Measurements from ENCODE around the gene BICC1.

The BICC1 gene

DNA sequence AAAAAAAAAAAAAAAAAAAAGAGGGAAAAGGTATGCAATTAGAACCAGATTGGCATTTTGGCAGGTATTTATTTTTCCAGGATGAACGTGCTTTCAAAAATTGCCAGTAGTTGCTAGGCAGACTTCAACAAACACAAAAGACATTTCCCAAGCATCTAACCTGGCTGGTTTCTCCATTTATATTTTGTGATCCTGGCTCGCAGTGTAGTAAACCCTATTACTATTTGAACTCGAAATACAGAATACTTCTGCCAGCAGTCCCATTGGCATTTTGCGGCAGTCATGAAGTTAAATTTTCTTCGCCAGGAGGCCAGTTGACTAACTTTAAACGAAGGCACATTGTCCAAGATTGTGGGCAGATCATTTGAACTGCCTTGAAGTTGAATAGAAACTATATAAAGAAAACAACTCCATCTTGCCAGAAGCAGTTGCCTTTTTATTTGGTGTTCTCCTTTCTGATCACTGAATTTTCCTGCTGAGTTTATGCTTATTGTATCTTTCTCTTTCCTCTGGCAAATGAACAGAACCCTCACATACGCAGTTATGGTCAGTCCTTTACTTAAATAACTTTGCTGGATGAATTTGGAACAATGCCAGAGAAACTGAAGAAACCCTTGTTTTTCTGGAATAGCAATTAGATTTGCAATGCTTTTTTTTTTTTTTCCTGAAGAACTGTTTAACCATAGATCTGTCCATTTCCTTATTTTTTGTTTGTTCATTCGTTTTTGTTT, 132.9 kb downstream of the BICC1 start:
- in situ Hi-C loops (cut with MboI; ENCODE audit: low sequenced_read_pairs) = no loop called here

DNA sequence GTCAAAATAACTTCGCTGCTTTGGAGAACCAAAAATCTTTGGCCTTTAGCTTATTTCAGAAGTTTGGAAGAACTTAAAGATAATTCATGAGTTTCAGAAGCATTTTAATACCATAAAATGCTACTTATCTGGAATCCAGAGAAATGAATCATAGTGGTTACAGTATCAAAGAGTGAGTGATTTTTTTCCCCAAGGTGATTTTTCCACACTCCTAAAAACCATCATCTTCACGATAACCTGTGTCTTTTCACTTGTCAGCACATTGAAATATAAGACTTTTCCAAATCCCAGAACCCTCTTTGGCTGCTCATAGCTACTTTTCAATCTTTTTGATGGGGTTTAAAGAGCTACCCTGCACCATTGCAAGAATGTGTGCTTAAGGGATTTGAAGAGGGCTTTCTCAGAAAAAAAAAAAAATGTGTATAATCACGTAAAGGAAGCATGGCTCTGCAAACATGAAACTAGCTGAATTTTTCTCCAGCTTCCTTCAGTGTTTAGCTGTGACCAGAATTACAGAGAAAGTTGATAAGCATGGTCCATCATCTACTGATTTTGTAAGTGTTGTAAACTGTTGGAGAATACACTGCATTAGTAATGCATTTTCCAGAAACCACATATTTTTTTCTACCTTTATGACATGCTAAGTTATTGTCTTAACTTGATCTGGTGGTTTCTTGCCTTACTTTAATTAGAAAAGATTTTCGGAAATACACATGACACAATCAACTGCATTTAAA, 134.9 kb downstream of the BICC1 start:
- in situ Hi-C loops (cut with MboI; ENCODE audit: low sequenced_read_pairs) = no loop called here

DNA sequence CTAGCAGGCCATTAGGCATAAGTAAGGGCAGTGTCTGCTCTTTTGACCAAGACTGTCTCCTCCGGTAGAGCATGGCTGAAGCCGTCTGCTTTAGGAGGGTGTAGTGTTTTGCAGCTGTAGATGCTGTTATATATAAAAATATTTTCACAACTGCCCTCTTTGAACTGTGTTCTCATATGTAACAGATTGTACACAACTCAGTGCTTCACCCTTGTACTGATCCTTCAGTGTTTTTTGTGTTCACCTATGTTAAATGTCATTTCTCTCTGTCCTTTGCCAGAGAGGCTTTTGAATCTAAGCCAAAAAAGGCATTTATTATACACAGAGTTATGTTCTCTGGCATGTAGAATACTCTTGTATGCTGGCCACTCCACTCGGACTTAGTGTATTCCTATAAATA, 135.5 kb downstream of the BICC1 start:
- in situ Hi-C loops (cut with MboI; ENCODE audit: low sequenced_read_pairs) = no loop called here

DNA sequence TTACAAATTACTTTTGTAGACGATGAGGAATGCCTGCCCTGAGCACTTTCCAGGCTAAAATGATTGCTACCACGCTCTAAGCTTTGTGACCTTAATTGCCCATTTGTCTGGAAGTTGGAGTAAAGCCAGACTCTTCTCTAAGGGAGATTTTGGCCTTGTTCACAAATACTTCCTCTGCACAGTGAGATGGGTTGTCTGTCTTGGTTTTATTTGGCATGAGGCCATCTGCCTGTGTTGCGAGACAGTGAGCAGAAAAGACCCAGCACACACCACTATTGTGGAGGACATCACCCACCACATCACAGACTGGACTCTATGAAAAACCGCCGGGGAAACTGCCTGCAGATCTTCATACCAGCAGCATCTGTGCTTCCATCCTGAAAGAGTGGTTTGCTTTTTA, 138.4 kb downstream of the BICC1 start:
- in situ Hi-C loops (cut with MboI; ENCODE audit: low sequenced_read_pairs) = no loop called here

DNA sequence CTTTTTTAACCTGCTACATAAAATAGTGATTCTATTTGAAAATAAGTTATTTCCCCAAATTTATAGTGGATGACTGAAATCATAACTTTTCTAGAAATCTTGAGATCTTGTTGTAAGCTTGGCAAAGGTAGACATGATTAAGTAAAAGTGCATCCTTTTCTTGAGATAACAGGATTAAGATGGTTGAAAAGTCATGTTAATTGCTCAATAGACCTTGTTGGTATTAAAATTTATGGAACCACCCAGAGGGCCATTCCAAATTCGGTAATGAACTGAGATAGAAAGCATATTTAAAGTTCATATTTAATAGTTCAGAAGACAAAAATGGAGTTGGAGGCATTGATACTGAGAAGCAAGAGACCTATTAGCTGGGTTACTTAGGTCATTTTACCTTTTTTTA, 139.1 kb downstream of the BICC1 start:
- in situ Hi-C loops (cut with MboI; ENCODE audit: low sequenced_read_pairs) = no loop called here

DNA sequence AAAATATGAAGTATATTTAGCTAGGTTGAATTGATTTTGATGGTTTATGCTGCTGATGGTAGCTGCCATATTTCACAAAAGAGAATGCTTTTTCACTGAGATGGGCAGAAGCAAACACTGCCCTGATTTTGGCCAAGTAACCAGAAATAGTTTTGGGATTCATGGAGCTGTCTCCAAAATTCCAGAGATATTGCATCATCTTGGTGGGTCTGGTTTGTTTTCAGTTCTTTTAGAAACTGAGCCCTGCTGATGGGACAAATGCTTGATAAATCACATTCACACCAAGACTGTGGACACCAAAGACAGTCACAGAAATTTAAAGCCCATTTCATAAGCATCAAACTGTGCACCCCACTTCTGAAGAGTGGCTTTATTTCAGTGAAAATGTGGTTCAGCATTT, 140.5 kb downstream of the BICC1 start:
- in situ Hi-C loops (cut with MboI; ENCODE audit: low sequenced_read_pairs) = no loop called here

DNA sequence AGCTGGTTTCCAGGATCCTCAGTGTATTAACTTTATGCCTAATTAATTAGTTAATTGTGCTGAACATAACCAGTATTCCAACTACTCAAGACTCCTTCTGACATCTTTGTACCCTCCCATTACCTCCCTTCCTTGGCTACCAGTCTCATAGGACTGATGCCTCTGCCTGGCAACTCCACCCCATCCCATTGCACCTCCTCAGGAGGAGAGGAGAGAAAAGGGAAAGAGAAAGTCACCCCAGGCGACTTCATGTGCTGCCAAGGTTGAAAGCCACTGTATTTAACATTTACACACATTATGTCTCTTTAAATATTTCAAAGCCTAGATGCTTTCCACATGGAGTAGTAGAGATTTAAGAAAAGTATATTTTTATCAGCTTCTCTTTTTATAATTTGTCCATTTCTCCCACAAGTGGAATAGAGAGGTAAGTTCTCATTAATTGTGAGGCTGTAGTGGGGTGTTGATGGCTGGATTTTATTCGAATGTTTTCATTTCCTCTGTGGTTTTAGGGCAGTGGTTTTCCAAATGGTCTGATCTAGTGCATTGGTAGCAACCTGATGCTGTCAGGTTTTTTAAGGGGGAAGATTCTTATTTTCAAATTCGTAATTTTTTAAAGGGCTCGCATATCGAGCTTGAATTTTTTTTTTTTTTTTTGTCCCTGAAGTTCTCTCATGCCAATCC, 148.0 kb downstream of the BICC1 start:
- in situ Hi-C loops (cut with MboI; ENCODE audit: low sequenced_read_pairs) = no loop called here

DNA sequence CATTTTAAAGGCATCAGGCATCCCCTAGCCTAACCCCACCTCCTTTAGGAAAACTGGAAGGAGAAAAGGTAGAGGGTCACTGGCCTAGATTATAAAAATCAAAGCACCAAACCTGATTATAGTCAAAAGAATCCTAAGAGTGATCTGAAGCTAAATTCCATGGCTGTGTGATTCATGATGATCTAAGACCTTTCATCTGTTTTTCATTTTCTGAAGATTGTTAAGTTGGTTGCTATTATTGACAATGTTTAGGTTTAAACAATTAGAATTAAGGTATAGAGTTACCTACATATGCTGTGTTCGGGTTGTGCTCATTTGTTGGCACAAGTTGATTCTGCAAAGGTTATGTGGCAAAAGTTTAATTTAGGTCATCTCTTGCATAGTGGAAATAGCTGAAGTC, 148.7 kb downstream of the BICC1 start:
- in situ Hi-C loops (cut with MboI; ENCODE audit: low sequenced_read_pairs) = no loop called here

DNA sequence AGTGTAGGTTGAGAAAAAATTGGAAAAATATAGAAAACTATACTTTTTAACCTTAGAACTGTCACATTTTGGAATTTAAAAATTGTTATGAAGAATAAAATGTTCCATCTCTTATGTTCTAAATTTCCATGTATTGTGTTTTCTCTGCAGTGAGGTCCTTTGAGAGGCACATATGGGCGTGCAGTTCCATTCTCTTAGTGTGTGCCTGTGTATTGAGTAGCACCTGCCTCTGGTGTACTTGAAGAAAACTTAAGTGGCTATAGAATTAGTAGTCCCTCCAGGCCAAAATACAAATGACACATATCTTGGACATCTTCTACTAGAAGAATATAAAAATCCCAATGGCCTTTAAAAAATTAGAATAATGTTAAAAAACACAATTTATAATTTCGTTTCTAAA, 149.2 kb downstream of the BICC1 start:
- in situ Hi-C loops (cut with MboI; ENCODE audit: low sequenced_read_pairs) = no loop called here

DNA sequence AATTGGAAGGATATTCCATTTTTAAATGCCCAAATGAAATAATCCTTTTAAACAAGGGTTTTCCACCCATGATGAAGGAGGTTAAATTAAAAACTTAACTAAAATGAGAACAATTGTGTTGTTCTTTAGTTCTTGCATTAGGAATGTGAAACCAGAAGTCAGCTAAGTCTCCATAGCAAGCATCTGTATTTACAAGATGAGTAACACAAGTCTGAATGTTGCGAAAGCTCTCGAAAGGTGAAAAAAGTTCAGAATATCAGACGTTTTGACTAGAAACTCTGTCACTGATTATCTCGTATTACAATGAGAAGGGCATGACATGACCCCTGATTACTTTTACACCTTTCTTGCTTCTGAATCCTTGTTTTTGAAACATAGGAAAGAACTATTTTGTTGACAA, 149.6 kb downstream of the BICC1 start:
- in situ Hi-C loops (cut with MboI; ENCODE audit: low sequenced_read_pairs) = no loop called here

DNA sequence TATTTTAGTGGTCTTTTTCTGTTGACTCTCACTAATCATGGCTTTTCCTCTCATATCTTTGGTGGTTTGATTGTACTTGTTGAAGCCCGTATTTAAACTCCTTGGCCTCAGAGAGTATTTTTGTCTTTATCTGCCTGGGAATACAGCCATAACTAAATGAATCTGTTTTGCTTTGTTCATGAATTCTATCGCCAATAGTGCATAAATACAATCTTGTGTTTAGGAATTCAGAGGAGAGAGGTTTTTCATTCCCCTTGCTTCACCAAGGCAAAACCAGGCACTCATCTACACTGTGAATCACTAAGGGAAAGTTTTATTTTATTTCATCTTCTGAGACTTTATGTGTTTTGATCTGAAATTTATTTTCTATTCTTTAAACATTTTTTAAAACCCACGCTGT, 152.7 kb downstream of the BICC1 start:
- in situ Hi-C loops (cut with MboI; ENCODE audit: low sequenced_read_pairs) = no loop called here

DNA sequence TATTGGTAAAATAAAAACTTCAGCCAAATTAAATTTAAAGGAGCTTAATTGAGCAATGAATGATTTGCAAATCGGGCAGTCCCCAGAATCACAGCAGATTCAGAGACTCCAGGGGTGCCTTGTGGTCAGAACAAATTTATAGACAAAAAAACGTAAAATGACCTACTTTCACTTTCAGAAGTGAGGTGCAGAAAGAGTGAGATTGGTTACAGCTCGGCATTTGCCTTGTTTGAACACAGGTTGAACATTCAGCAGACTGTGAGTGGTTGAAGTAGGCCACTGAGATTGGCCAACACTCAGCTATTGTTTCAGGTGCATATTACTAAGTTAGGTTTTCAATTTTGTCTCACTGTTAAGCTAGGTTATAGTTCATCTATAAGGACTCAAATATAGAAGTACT, 153.4 kb downstream of the BICC1 start:
- in situ Hi-C loops (cut with MboI; ENCODE audit: low sequenced_read_pairs) = no loop called here

DNA sequence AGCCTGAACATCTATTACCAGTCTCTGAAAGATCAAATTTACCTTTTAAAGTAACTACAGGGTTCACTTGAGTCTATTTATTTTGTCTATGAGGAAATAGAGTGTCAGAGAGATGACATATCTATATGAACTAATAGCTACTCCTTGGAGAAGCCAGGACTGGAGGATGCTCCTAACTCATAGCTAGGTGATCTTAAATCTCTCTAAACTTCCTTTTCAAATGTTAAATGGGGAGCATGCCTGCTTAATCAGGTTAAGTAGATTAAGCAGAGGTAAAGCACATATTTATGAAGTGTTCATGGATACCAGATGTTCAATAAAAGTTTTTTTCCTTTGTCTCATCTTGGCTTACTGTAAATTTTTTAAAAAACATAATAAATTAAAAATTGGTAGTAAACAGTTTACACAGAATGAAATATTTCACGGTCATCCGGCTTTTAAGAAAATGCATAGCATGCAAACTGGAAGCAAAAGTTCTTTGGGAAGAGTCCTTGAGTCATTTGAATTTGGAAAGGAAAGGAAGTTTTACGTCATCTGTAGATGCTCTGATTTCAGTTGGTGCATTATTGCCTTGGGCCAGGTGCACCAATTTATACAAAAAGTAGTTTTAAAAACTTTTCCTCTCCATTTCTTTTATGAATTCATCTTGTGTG, 155.1 kb downstream of the BICC1 start:
- in situ Hi-C loops (cut with MboI; ENCODE audit: low sequenced_read_pairs) = no loop called here

DNA sequence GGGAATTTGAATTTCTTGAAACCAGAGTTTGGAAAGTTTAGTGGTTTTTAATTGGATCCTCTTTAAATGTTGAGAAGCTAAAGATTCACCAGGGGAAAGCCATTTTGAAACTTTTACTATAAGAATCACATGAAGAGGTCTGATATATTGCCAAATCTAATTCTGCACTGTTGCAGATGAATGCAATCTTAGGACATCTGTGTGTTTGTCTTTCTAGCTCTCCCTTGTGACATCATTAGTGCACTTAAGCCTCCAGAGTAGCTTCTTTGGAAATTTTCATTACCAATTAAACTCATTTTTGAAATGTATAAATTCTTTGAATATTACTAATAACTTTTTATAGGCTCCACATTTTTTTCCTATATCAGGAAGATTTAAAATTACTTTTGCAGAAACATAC, 160.2 kb downstream of the BICC1 start:
- in situ Hi-C loops (cut with MboI; ENCODE audit: low sequenced_read_pairs) = no loop called here

DNA sequence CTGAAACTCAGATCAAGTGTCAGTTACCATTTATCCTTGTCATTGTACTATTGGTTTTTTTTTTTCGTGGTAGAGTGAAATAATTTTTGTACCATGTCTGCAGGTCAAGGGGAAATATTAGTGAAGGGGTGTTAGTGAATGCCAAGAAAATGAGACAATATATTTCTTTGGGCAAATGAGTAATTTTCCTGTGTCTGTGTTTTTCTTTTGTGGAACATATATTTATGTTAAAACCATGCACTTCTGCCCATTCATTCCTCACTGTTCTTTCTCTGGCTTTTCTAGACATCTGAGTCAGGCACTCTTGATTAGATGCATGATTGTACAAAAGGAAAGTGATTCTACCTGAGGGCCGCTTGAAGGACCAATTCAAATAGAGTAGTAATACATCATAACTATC, 161.6 kb downstream of the BICC1 start:
- in situ Hi-C loops (cut with MboI; ENCODE audit: low sequenced_read_pairs) = no loop called here

DNA sequence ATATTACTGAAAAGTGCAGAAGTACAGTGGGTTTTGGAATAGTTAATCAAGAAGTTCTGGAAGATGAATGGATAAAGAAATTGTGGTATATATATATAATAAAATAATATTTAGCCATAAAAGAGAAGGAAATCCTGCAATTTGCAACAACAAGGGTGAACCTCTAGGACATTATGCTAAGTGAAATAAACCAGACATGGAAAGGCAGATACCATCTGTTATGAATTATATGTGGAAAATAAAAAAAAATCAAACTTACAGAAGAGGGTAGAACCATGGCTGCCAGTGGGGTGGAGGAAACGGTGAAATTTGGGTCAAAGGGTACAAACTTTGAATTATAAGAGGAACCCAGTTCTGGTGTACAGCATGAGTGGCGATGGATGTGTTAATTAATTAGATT, 162.6 kb downstream of the BICC1 start:
- in situ Hi-C loops (cut with MboI; ENCODE audit: low sequenced_read_pairs) = no loop called here

DNA sequence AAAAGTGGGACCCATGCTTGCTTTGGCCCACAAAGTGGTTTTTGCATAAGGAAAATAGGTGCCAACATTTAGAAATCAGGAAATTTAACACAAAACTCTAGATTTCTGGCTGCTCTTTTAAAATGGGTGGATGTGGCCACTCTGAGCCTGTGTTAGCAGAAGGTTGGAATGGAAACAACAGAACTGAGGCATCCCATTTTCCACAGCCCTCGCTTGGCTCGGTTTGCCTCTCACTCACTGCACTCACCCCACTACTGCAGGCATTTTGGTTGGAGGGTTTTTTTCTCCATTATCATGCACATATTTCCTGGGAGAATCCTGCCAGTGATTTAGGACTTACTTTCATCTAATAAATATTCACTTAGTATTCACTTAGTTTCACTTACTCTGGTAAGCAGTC, 178.9 kb downstream of the BICC1 start:
- in situ Hi-C loops (cut with MboI; ENCODE audit: low sequenced_read_pairs) = no loop called here

DNA sequence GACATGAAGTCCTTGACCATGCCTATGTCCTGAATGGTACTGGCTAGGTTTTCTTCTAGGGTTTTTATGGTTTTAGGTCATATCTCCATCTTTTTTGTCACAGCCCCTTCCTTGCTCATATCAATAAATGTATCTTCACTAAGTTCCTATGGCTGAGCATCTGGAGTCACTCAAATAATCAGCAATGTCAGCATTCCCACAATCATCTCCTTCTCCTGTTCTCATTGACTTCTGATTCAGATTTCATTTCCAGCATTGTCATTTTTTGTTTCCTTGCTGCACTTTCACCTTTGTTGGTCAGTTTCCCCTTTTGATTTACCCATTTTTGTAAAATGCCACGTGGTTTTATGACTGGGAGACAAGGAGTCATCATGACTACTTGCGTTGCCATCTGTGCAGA, 181.2 kb downstream of the BICC1 start:
- in situ Hi-C loops (cut with MboI; ENCODE audit: low sequenced_read_pairs) = no loop called here

DNA sequence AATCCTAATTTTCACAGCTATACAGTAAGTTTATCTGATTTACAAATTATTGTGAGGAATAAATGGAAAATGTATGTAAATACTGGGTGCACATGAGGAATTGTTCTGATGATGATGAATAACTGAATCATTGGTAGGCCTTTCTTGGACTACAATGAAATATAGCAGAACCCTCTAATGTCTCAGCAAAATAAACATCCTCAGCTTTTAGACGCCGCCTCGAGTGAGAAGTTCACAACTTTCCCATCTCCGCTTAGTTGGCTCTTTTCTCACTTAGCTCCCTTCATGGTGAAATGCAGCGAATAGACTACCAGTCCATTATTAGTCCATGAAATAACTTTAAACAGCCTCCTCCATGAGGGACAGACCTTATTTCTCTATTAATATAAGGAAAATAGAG, 182.3 kb downstream of the BICC1 start:
- in situ Hi-C loops (cut with MboI; ENCODE audit: low sequenced_read_pairs) = no loop called here

DNA sequence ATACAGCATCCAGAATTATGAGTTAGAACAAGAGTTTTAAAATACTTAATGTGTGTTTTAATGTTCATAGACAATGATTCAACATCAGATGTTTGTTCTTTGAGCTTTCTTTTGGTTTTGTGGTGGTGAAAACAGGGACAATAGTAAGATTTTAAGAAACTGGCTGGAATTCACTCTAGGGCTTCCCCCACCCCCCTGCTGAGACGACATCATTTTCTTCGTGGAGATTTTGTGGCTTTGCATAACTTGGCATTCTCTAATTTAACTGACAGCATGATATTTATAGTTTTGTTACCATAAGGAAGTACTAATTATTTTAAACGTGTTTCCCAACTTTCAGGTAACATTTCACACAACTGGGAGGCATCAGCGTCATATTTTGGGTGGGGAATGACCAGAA, 184.1 kb downstream of the BICC1 start:
- in situ Hi-C loops (cut with MboI; ENCODE audit: low sequenced_read_pairs) = no loop called here

DNA sequence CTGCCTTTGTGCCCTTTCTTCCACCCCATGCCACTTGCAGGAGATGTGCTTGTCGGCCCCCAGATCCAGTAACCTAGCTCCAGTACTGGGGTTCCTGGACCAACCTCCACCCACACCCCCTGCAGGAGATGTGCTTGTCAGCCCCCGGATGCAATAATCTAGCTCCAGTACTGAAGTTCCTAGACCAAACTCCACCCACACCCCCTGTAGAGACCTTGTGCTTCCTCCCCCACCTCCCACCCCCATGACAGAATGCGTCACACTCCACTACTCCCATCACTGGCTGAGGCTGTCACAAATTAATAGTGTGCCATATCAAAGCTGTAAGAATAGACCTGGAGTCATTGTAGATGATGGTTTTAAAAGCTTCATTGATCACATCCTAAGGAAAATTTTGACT, 185.0 kb downstream of the BICC1 start:
- in situ Hi-C loops (cut with MboI; ENCODE audit: low sequenced_read_pairs) = no loop called here
